Adrenal gland (tissue), 5 donors: ENCODE results near the gene TNIK.

Experiments
- POLR2A ChIP-seq, 2 donors: fragments of 450-650 bp; IDR thresholded peaks; one replicate each; pipeline ENCODE4 v1.6.1; 2017; ENCODE audit warnings: antibody characterized with exemption in 2 of 2, mild to moderate bottlenecking in 2 of 2, moderate library complexity in 1 of 2
- TF ChIP-seq, protein P1 (sequence below), 6 experiments: fragments of 450-650 bp in 4 of 6; fragments of 200-600 bp in 2 of 6; sonication (generic) in 1 of 6; IDR thresholded peaks; 1 replicate in 5 of 6; 2 replicates in 1 of 6; pipeline versions ENCODE4 v1.5.1 to v1.8.0; 2016 to 2021; ENCODE audit warnings: antibody characterized with exemption in 6 of 6, mild to moderate bottlenecking in 2 of 6, moderate library complexity in 1 of 6
- donor health status: DM: no; HTN: no; CAD: no.

DNA sequence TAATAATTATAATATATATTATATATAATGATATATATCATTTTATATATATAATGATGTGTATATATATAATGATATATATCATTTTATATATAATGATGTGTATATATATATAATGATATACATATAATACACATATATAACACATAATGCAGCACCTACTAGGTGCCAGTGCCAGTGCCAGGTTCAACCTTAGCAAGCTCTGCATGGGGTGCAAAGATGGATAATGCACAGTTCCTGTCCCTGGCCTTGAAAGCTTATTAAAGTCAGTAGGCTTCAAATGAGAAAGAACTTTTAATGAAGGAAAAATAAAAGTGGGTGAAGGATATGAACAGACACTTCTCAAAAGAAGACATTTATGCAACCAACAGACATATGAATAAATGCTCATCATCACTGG lies 240.9 kb downstream of the TNIK start:
- TF ChIP-seq, protein P1, sequence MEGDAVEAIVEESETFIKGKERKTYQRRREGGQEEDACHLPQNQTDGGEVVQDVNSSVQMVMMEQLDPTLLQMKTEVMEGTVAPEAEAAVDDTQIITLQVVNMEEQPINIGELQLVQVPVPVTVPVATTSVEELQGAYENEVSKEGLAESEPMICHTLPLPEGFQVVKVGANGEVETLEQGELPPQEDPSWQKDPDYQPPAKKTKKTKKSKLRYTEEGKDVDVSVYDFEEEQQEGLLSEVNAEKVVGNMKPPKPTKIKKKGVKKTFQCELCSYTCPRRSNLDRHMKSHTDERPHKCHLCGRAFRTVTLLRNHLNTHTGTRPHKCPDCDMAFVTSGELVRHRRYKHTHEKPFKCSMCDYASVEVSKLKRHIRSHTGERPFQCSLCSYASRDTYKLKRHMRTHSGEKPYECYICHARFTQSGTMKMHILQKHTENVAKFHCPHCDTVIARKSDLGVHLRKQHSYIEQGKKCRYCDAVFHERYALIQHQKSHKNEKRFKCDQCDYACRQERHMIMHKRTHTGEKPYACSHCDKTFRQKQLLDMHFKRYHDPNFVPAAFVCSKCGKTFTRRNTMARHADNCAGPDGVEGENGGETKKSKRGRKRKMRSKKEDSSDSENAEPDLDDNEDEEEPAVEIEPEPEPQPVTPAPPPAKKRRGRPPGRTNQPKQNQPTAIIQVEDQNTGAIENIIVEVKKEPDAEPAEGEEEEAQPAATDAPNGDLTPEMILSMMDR (IDR thresholded peaks at IDR 0.05) = no peak
- TF ChIP-seq POLR2A (IDR thresholded peaks at IDR 0.05) = no peak
